Fibroblast of skin of left biceps (primary cell): Measurements from ENCODE around the gene EFCAB8.
"Not testable (repeated sequence)": the region's sequence is repeated elsewhere in the genome, so short reads cannot be mapped to it uniquely, and the experiment has no call there.

Source experiments
- DNase-seq, 2 experiments: peaks; one replicate each; pipeline ENCODE4 v3.0.0-alpha.2; 2013; ENCODE audit warnings: low read depth in 2 of 2

EFCAB8 gene

GRCh38 chr20:32958574-32958973 is 99.9 kb downstream of the EFCAB8 start:
- no peak for DNase-seq

DNA sequence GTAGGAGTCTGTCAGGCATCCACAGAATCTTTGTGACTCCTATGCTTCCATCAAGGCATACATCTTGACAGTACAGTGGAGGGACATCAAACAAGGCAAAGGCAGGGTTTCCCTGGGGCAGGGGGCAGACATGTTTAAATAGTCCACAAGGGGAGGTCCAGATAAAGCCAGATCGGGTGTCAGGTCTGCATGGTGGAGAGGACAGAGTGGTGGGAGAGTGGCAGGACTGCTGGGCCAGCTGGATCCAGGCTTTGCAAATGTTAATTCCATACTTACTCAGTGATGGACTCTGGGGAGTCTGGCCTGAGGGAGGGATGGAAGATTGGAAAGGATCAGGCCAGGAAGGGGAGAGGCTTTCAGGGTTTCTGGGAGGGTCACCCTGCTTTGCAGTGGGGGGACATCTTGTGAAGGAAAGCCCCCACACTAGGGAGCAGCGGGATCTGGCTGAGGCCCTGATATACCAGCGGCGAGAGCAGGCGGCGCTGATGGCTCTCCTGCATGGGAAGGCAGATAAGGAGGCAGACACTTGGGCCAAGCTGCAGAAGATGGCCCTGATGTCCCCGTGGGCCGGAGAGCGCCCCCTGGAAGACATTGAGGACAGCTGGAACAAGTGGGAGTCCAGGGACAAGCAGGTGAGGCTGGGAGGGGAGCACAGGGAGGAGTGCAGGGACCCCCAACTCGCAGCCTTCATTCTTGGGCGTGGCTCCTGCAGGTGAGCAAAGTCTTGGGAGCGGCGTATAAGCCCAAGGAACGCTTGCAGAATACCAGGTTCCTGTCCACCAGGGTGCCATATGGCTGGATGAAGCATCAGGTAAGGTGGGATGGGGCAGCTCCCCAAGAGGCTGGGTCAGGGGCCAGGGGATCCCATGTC is 100.9 kb downstream of the EFCAB8 start:
- no peak for DNase-seq

DNA sequence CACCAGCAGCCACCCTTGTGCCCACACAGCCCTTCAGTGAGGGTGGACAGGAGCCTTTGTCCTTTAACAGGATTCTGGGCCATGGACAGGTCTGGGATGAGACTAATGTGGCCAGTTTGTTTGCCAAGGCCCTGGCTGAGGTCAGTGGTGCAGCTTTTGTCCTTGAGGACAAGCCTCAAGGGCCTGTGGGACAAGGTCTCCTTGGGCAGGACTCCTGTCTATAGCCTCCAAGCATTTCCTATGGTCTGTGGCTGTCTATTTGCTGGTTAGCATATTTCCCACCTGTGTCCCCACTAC is 101.4 kb downstream of the EFCAB8 start:
- DNase-seq: no peak

DNA sequence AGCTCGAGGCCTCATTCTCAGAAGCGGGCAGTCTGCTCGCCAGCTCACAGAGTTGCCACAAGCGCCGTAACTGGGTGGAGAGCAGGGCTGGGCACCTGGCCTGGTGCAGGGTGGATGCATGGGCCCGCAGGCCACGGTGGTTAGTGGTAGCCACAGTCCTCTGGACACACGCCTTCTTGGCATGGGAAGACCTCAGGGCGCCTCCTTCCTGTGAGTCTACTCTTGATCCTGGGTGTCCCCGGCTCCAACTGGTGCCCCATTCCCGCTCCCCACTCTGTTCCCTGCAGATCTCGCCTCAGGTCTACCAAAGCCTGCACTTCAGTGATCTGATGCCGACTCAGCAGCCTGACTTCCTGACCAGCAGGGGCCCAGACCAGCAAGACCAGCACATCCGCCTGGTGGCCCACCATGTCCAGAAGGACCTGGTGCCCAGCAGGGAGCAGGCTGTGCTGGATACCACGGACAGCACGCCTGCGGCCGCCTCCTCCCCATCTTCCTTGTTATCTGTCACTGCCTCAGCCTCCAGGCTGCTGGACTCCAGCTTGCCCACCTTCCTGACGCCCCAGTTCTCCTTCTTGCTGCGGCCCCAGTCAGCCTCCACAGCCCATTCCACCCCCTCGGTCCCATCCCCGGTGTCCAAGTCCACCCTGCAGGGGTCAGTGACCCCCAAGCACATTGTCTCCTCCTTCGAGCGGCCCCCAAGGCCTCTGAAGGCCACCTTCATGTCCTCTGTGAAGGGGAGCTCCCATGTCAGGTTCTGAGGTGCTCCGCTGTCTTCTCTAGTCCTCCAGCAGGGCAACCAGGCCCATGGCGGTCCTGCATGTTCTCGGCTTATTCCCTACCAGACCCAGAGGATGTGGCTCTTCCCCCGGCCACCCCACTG is 102.4 kb downstream of the EFCAB8 start:
- DNase-seq: no peak

DNA sequence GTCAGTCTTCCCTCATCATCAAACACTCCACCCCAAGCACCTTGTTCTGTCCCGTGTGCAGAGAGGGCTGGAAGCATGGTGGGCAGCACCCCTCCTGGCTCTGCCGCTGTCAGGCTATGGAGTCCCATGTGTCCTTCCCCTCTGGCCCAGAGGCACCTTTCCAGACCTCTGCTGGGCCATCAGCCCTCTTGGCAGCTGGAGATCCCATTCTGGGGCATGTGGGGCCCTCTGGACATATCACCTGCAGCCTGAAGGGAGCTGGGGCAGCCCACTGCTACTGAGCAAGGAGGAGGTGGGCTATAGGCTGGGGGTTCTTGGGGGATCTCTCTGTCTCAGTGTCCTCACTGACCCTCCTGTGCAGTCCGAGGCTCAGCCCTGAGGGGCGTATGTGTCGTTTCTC is 103.3 kb downstream of the EFCAB8 start:
- no peak for DNase-seq

- not testable (repeated sequence) for DNase-seq
These were observed 103.9 kb downstream of the EFCAB8 start for GRCh38 chr20:32962646-32963045.

DNA sequence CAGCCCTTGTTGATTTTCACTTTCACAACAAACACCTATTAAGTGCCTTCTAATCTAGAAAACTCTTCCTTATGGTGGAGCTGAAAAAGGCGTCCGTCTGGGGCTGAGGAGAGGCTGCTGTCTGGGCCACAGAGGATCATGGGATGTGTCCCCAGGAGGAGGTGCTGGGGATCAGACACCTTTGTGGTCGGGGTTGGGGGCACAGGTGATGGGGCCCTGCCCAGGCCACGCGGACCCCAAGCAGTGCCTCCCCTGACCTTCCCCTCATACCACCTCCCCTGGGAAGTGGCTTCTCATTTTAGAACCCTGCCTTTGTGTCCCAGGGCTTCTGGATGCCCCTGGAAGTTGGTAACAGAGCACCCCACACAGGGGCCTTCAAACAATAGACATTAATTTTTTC is 104.5 kb downstream of the EFCAB8 start:
- no peak for DNase-seq

DNA sequence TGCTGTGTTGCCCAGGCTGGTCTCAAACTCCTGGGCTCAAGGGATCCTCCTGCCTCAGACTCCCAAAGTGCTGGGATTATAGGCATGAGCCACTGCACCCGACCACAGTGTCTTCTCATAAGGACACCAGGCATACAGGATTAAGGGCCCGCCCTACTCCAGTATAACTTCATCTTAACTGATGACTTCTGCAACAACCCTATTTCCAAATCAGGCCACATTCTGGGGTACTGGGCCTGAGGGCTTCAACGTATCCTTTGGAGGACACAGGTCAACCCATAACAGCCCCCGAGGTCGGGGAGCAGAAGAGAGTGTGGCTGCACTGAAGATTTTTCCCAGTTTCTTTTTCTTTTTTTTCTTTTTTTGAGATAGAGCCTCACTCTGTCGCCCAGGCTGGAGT is 105.9 kb downstream of the EFCAB8 start:
- DNase-seq: no peak

DNA sequence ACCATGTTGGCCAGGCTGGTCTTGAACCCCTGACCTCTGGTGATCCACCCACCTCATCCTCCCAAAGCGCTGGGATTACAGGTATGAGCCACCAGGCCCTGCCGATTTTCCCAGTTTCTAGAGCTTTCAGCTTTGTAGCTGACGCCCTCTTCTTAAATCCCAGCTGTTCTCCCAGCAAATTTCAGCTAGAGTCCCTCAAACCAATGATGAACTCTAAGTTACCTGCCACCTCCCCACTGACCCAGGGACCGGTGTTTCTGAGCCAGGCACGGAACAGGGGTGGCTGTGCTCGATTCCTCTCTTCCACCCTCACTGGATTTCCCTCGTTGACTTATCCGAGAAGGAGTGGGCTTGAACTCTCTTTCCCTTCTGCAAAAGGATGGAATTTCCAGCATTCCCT is 106.4 kb downstream of the EFCAB8 start:
- DNase-seq: no peak

DNA sequence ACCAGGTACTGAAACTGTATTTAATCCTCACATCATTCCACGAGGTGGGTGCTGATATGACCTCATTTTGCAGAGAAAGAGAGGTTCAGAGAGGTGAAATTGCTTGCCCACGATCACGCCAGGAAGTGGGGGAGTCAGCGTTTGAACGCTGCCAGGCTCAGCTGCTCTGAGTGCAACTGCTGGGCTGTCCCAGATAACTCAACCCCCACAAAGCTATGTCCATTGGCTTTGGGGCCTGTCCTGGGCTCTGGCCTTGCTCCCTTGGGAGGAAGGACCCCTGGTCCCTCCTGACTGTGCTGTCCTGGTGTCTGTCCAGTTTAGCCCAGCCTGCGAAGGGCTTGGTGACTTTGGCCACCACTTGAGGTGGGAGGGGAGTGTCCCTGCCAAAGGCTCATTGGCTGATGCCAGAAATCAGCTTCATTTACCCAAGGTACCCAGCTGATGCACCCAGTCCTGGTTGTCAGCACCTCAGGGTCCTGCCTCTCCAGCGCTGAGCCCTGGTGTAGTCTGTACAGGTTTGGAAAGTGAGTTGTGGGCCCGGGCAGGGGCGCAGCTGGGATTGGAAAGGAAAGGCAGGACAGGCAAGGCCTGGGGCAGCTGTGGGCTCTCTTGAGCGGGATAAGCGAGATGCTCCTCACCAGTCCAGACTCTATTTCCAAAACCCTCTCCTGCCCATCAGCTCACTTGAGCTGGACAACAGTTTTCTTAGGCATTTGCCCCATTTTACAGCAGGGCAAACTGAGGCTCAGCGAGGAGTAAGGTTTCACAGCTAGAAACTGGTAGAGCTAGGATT is 107.1 kb downstream of the EFCAB8 start:
- DNase-seq: no peak

DNA sequence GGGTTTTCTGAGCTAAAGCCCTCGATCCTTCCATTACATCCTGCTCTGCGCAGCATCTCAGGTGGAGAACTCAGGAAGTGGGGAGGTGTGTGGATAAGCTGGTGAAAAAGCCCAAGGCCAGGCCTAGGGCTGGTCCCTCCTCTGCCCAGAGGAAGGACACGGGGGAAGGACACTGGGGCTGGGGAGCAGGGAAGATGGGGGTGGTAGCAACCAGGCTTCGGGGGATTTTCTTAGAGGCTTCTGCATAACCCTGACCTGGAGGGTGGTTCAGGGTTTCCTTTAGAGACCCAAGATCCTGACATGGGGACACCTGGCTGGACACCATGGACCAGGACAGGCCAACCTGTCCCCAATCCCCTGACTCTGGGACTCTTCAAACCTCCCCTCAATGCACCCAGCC is 107.7 kb downstream of the EFCAB8 start:
- no peak for DNase-seq

DNA sequence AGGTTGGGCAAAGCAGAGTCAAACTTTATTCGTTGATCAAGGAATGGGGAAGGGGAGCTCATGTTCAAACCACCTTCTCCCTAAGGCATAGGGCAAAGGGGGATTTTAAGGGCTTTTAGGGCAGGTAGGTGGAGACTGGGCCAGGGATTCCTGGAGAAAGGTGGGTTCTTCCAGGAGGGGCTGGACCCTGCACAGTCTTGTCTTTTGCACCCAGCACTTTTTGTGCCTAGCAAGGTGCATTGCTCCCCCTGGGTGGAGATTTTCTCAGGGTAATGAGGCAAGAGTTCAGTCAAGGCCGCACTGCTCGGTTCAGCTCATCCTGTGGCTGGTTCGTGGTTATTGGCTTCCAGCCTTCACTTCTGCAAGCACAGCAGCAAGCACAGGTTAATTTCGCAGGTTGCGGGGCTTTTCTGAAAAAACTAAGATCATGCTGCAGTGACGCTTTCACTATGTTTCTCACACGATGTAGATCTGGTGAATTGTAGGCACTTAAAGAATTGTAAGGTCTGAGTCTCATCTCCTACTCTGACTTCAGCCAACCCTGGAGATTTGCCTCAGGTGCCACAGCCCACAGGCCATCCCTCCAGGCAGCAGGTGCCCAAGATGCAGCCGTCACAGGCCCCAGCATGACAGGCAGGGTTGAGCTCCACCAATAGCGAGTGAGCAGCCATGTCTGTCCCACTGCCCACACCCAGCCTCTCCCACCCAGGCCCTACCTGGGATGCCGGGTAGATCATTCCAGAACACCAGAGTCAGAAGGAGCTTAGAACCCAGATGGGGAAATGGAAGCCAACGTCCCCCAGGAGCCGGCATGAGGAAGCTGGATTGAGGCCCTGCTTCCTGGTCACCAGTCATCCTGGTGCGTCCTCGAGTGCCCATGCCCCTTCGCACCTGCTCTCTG is 108.4 kb downstream of the EFCAB8 start:
- no peak for DNase-seq

- no peak for DNase-seq
These were observed 109.3 kb downstream of the EFCAB8 start for GRCh38 chr20:32967961-32968457.

DNA sequence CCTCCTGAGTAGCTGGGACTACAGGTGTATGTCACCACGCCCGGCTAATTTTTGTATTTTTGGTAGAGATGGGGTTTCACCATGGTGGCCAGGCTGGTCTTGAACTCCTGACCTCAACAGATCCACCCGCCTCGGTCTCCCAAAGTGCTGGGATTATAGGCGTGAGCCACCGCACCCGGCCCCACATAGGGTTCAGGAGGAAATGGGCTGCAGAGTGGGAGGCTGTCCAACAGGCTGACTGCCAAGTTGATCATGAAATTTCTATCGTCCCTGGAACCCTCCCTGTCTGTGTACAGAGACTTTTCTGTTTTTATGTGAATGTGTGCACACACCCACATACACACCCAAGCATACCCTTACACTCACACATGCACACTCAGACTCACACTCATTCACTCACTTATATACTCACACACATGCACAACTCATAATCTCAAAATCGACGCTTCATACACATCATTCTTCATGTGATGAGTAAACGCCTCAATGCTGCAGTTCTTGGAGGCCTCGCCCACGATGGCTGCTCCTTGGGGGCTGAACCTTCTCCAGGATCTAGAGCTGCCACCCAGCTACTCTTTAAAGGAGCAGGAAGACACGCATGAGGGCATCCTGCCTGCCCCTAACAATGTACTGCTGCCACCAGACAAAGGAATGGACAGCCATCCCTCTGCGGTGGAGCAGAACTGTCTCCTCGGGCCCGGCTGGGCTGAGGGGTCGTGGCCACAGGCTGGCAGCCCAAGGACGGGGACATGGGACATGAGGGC is 109.9 kb downstream of the EFCAB8 start:
- DNase-seq: no peak

- DNase-seq: no peak
These were observed 110.8 kb downstream of the EFCAB8 start for GRCh38 chr20:32969356-32970114.

DNA sequence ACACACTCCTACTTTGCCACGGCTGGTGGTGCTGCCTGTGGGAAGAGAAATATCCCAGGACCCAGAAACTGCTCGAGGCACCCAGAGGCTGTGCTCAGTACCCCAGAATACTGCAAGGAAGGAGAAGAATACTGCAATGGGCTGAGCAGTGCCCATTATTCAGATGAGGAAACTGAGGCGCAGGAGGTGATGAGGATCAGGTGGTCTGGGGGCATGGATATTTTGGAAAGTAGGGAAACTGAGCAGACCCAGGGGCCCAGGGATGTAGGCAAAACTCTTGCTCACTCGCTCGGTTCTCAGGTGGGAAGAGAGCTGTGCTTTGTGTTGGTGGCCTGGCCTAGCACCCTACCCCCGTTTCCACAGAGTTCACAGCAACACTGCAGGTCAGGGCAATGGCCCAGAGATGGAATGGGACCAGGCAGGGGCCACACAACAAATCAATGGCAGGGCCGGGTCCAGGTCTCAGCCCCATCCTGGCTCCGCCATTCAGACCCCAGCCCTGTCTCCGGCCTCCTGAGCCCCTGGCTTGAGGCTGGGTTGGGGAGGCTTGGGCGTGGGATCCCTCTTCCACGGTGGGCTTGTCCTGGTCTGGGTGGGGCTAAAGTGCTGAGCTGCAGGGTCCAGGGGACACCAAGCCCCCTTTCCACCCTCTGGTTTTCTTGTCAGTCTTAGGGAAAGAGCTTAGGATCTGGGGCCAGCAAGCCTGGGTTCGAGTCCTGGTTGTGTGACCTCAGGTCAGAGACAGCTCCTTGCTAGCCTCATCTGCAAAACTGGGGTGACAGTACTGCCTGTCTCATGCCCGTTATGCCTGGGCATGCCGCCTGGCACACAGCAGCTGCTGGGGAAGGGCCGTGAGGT is 111.6 kb downstream of the EFCAB8 start:
- no peak for DNase-seq

DNA sequence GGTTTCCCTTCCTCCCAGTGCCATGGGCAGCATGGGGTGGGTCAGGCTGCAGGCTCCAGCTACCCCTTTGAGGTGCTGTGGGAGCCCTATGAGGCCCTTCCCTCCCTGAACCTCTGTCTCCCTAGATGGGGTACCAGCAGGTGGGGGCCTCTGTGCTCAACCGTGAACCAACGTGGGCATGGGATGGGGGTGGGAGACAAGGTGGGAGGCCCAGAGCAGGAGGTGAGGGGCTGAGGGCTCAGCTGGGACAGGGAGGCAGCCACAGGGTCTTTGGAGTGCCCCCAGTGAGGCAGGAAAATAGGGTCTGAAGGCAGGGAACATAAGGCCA is 112.2 kb downstream of the EFCAB8 start:
- DNase-seq: no peak

- DNase-seq: no peak
These were observed 113.0 kb downstream of the EFCAB8 start for GRCh38 chr20:32971703-32972161.
